Vein endothelial cell (primary cell): Measurements from ENCODE around the gene POTEH. TPM values are rescaled to one million over a fixed set of nuclear protein-coding genes. Genes with fewer than 3 reads are reported as not detected.

Experiments used
- small RNA-seq: library from RNA; depleted of rRNA; stranded (forward); fragments of <200 nt; gene quantifications from one replicate; pipeline ENCODE3, GENCODE V24; 2012
- total RNA-seq: library from RNA; depleted of rRNA; stranded (reverse); fragments of >200 nt; gene quantifications from 2 replicates; pipeline ENCODE4 v1.2.3, GENCODE V29; 2012

POTEH gene
- total RNA-seq = not detected in 2 replicates

GRCh38 chr22:15689749-15690125, at the start of gene POTEH:
POTEH (plus strand) TSS chr22:15690026; CDS start chr22:15690078, 52 bp downstream.

Small RNAs within 50 kb of the gene (small RNA-seq; reads per million reads assigned to genes)
- gene RNU6-816P = not detected

Other genes starting within 250 kb of the POTEH start
- gene OR11H1, start 161.8 kb upstream of the POTEH start, total RNA-seq = not detected in 2 replicates